ENCODE results near the gene CFAP45. TPM values are rescaled to one million over a fixed set of nuclear protein-coding genes. Genes with fewer than 3 reads are reported as not detected.

The CFAP45 gene
- polyA plus RNA-seq, 2 donors: 0.44 to 0.61 TPM

GRCh38 chr1:159936273-159936904, 36.4 kb upstream of the CFAP45 start:
- no peaks in the 10 kb centered on the region for H3K27me3 ChIP-seq (ENCODE audit: control insufficient read depth in 1 of 2, insufficient read depth in 2 of 2, low read length in 2 of 2)
- H3K36me3 ChIP-seq (ENCODE audit: control insufficient read depth in 2 of 2, insufficient read depth in 2 of 2, low read length in 1 of 2): no peaks in the 10 kb centered on the region
- 31 to 34% methylated on average over 16 of the region's 16 CpGs for WGBS, 2 donors
- no peak overlapping the region for H3K27ac ChIP-seq (ENCODE audit: low read depth in 2 of 2, low read length in 1 of 2)
- H3K4me1 ChIP-seq (ENCODE audit: control insufficient read depth in 2 of 2, insufficient read depth in 2 of 2, low read length in 1 of 2): peaks cover 0 to 22% of the 10 kb centered on the region in 2 donors
- H3K4me3 ChIP-seq (ENCODE audit: low read depth in 1 of 2, low read length in 2 of 2): no peak overlapping the region
- H3K9me3 ChIP-seq (ENCODE audit: control insufficient read depth in 2 of 2, insufficient read depth in 1 of 2, low read depth in 1 of 2, low read length in 1 of 2): no peaks in the 10 kb centered on the region

- Histone ChIP-seq H3K4me1 (ENCODE audit: control insufficient read depth in 2 of 2, insufficient read depth in 2 of 2, low read length in 1 of 2) (peaks cover 0 to 18% of the 10 kb centered on the region in 2 donors), H3K36me3 (ENCODE audit: control insufficient read depth in 2 of 2, insufficient read depth in 2 of 2, low read length in 1 of 2) (no peaks in the 10 kb centered on the region), H3K9me3 (ENCODE audit: control insufficient read depth in 2 of 2, insufficient read depth in 1 of 2, low read depth in 1 of 2, low read length in 1 of 2) (no peaks in the 10 kb centered on the region), H3K27me3 (ENCODE audit: control insufficient read depth in 1 of 2, insufficient read depth in 2 of 2, low read length in 2 of 2) (no peaks in the 10 kb centered on the region), H3K4me3 (ENCODE audit: low read depth in 1 of 2, low read length in 2 of 2) (no peak overlapping the region), H3K27ac (ENCODE audit: low read depth in 2 of 2, low read length in 1 of 2) (no peak overlapping the region)
- 72 to 74% methylated on average over 4 of the region's 4 CpGs for WGBS, 2 donors
Observed at GRCh38 chr1:159935719-159936272, 35.8 kb upstream of the CFAP45 start.

GRCh38 chr1:159935305-159935704, 35.3 kb upstream of the CFAP45 start:
- Histone ChIP-seq H3K27me3 (ENCODE audit: control insufficient read depth in 1 of 2, insufficient read depth in 2 of 2, low read length in 2 of 2) (no peaks in the 10 kb centered on the region), H3K4me1 (ENCODE audit: control insufficient read depth in 2 of 2, insufficient read depth in 2 of 2, low read length in 1 of 2) (peaks cover 0 to 16% of the 10 kb centered on the region in 2 donors), H3K4me3 (ENCODE audit: low read depth in 1 of 2, low read length in 2 of 2) (no peak overlapping the region), H3K9me3 (ENCODE audit: control insufficient read depth in 2 of 2, insufficient read depth in 1 of 2, low read depth in 1 of 2, low read length in 1 of 2) (no peaks in the 10 kb centered on the region), H3K27ac (ENCODE audit: low read depth in 2 of 2, low read length in 1 of 2) (no peak overlapping the region), H3K36me3 (ENCODE audit: control insufficient read depth in 2 of 2, insufficient read depth in 2 of 2, low read length in 1 of 2) (no peaks in the 10 kb centered on the region)
- WGBS, 2 donors: 89 to 90% methylated on average over 11 of the region's 11 CpGs

- Histone ChIP-seq H3K4me1 (ENCODE audit: control insufficient read depth in 2 of 2, insufficient read depth in 2 of 2, low read length in 1 of 2) (peaks cover 0 to 19% of the 10 kb centered on the region in 2 donors), H3K27me3 (ENCODE audit: control insufficient read depth in 1 of 2, insufficient read depth in 2 of 2, low read length in 2 of 2) (no peaks in the 10 kb centered on the region), H3K4me3 (ENCODE audit: low read depth in 1 of 2, low read length in 2 of 2) (no peak overlapping the region), H3K9me3 (ENCODE audit: control insufficient read depth in 2 of 2, insufficient read depth in 1 of 2, low read depth in 1 of 2, low read length in 1 of 2) (no peaks in the 10 kb centered on the region), H3K36me3 (ENCODE audit: control insufficient read depth in 2 of 2, insufficient read depth in 2 of 2, low read length in 1 of 2) (peaks cover 0 to 2% of the 10 kb centered on the region in 2 donors), H3K27ac (ENCODE audit: low read depth in 2 of 2, low read length in 1 of 2) (no peak overlapping the region)
- WGBS, 2 donors: 87 to 92% methylated on average over 14 of the region's 14 CpGs
Observed at GRCh38 chr1:159934136-159935039, 34.4 kb upstream of the CFAP45 start.

GRCh38 chr1:159933347-159933746, 33.4 kb upstream of the CFAP45 start:
- Histone ChIP-seq H3K36me3 (ENCODE audit: control insufficient read depth in 2 of 2, insufficient read depth in 2 of 2, low read length in 1 of 2) (peaks cover 0 to 2% of the 10 kb centered on the region in 2 donors), H3K27ac (ENCODE audit: low read depth in 2 of 2, low read length in 1 of 2) (peak overlapping the region; percentile 51 to 63), H3K27me3 (ENCODE audit: control insufficient read depth in 1 of 2, insufficient read depth in 2 of 2, low read length in 2 of 2) (no peaks in the 10 kb centered on the region), H3K4me3 (ENCODE audit: low read depth in 1 of 2, low read length in 2 of 2) (no peak overlapping the region), H3K4me1 (ENCODE audit: control insufficient read depth in 2 of 2, insufficient read depth in 2 of 2, low read length in 1 of 2) (peaks cover under 1 to 18% of the 10 kb centered on the region in 2 donors), H3K9me3 (ENCODE audit: control insufficient read depth in 2 of 2, insufficient read depth in 1 of 2, low read depth in 1 of 2, low read length in 1 of 2) (no peaks in the 10 kb centered on the region)
- 46 to 59% methylated on average over 4 of the region's 4 CpGs for WGBS, 2 donors

DNA sequence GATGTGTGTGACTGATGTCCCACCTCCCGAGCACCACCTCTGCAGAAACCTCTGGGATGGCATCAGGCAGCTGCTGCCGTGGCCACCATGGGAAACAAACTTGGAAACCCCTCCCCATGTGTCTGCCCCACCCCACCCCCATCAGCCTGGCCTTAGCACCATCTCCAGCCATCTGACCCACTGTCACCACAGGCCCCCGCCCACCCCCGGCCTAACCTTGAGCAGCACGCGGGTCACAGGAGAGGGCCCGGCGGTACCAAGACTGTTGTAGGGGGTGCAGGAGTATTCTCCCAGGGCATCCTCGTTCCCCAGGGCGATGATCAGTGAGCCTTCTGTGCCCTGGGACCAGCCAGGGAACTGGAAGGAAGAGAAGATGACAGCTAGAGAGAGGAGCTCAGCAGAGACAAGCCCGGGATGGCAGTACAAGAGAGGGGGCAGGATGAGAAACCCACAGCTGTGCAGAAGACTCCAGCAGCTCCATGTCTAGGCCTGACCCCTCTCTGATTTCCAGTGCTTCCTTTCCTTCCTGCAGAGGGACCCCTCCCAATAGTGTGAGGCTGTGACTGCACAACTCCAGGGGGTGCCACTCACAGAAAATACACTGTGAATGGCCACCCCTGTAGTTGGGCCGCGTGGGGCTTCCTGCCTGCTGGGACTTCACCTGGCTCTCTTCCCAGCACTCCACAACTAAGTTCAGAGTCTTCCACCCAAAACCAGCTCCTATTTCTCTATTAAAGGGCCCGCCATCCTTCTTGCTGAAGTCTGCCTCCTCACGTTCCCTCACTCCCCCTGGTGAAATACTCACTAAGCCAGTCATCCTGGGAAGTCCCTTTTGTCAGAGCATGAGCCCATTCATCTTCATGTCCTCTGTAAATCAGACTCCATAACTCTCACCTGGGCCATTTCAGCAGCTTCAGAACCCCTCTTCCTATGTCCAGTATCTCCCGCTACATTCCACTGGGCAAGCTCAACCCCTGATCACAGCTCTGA, 32.6 kb upstream of the CFAP45 start:
- H3K4me1 ChIP-seq (ENCODE audit: control insufficient read depth in 2 of 2, insufficient read depth in 2 of 2, low read length in 1 of 2): peaks cover 3 to 16% of the 10 kb centered on the region in 2 donors
- H3K27ac ChIP-seq (ENCODE audit: low read depth in 2 of 2, low read length in 1 of 2): peak overlapping the region; percentile 55 to 63
- no peaks in the 10 kb centered on the region for H3K9me3 ChIP-seq (ENCODE audit: control insufficient read depth in 2 of 2, insufficient read depth in 1 of 2, low read depth in 1 of 2, low read length in 1 of 2)
- peaks cover 0 to 2% of the 10 kb centered on the region in 2 donors for H3K36me3 ChIP-seq (ENCODE audit: control insufficient read depth in 2 of 2, insufficient read depth in 2 of 2, low read length in 1 of 2)
- H3K27me3 ChIP-seq (ENCODE audit: control insufficient read depth in 1 of 2, insufficient read depth in 2 of 2, low read length in 2 of 2): no peaks in the 10 kb centered on the region
- no peak overlapping the region for H3K4me3 ChIP-seq (ENCODE audit: low read depth in 1 of 2, low read length in 2 of 2)
- WGBS, 2 donors: 63 to 69% methylated on average over 16 of the region's 16 CpGs

DNA sequence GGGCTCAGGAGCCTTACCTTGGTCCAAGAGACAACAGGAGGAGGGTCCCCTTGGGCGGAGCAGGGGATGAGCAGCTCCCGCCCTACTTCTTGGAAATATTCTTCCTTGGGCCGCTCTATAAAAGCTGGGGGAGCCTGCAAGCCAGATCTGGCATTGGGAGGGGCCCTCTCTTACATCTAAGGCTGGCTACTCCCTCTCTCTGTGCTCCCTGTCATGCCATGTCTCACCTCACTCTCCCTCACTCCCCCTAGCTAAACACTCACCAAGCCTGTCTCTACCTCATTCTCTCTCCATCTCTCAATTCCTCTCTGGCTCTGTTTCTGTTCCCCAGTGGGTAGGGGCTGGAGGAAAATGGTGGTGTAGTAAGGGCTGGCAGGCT, 31.8 kb upstream of the CFAP45 start:
- no peak overlapping the region for H3K4me3 ChIP-seq (ENCODE audit: low read depth in 1 of 2, low read length in 2 of 2)
- peak overlapping the region in 1 of 2 donors; percentile 6 for H3K27ac ChIP-seq (ENCODE audit: low read depth in 2 of 2, low read length in 1 of 2)
- WGBS, 2 donors: 83 to 88% methylated on average over 3 of the region's 3 CpGs
- H3K36me3 ChIP-seq (ENCODE audit: control insufficient read depth in 2 of 2, insufficient read depth in 2 of 2, low read length in 1 of 2): peaks cover 0 to 2% of the 10 kb centered on the region in 2 donors
- peaks cover 3 to 16% of the 10 kb centered on the region in 2 donors for H3K4me1 ChIP-seq (ENCODE audit: control insufficient read depth in 2 of 2, insufficient read depth in 2 of 2, low read length in 1 of 2)
- H3K9me3 ChIP-seq (ENCODE audit: control insufficient read depth in 2 of 2, insufficient read depth in 1 of 2, low read depth in 1 of 2, low read length in 1 of 2): no peaks in the 10 kb centered on the region
- no peaks in the 10 kb centered on the region for H3K27me3 ChIP-seq (ENCODE audit: control insufficient read depth in 1 of 2, insufficient read depth in 2 of 2, low read length in 2 of 2)

DNA sequence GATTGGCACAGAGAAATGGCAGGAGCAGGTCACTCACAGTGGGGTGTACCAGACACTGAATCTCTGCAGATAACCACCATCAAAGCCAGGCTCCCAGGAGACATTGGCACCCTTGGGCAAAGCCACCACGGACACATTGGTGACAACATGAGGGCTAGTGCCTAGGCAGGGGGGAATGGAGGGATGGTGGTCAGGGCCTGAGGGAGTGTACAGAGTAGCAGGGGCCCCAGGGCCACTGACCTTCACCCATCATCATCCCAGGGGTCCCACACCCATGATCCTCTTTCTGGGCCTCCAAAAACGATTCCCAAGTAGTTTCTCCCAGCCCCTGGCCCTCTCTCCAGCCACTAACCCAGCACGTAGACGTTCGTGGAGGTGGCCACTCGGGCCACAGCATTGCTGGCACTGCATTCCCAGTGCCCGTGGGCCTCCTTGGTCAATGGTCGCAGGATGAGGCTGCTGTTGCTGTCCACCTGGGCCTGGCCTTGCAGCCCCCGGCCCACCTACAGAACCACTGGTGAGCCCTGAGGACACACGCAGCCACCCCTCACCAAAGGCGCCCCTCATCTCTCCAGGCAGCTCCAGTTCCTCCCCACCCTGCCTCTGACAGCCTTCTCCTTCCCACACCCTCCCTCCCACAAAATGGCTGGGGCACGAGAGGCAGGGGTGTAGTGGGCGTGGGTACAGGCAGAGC, 31.3 kb upstream of the CFAP45 start:
- H3K27me3 ChIP-seq (ENCODE audit: control insufficient read depth in 1 of 2, insufficient read depth in 2 of 2, low read length in 2 of 2): no peaks in the 10 kb centered on the region
- H3K4me3 ChIP-seq (ENCODE audit: low read depth in 1 of 2, low read length in 2 of 2): no peak overlapping the region
- no peaks in the 10 kb centered on the region for H3K9me3 ChIP-seq (ENCODE audit: control insufficient read depth in 2 of 2, insufficient read depth in 1 of 2, low read depth in 1 of 2, low read length in 1 of 2)
- H3K36me3 ChIP-seq (ENCODE audit: control insufficient read depth in 2 of 2, insufficient read depth in 2 of 2, low read length in 1 of 2): peaks cover 0 to 2% of the 10 kb centered on the region in 2 donors
- WGBS, 2 donors: 86 to 89% methylated on average over 13 of the region's 13 CpGs
- H3K4me1 ChIP-seq (ENCODE audit: control insufficient read depth in 2 of 2, insufficient read depth in 2 of 2, low read length in 1 of 2): peaks cover 3 to 14% of the 10 kb centered on the region in 2 donors
- no peak overlapping the region for H3K27ac ChIP-seq (ENCODE audit: low read depth in 2 of 2, low read length in 1 of 2)
